Measurements from ENCODE around the gene SRSF9.

DNA sequence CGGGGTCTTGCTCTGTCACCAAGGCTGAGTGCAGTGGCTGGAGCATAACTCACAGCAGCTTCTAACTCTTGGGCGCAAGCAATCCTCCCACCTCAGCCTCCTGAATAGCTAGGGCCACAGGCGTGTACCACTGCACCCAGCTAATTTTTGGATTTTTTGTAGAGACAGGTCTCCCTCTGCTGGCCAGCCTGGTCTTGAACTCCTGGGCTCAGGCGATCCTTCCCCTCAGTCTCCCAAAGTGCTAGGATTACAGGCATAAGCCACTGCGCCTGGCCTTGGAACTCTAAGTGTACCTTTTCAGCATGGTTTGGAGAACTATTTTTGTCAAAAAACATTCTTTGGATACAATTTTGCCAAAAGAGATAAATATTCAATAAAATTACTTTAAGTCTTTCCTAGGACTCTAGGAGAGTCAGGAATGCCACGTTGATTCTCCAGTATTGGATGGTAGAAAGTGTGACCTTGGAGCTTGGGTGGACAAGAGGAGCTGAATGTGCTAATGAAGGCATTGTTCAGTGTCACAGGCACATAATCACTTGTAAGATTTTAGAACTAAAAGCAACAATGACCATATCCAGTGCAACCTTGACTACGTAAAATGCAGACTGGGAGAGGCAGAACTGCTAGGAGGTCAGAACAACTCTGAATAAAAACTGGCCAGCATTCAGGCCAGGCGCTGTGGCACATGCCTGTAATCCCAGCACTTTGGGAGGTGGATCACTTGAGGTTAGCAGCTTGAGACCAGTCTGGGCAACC, 2.8 kb downstream of the SRSF9 start:
- TF ChIP-seq POLR2AphosphoS5 (IDR thresholded peaks at IDR 0.05; ENCODE audit: low read depth, low read length) (no peak), POLR2A (IDR thresholded peaks at IDR 0.05; ENCODE audit: low read depth, low read length) (no peak)

Data from GM12892 (cell line).